Globus pallidus (tissue), 1 donor: ENCODE data around the gene HSPA12A.
"Not testable (repeated sequence)": the region's sequence is repeated elsewhere in the genome, so short reads cannot be mapped to it uniquely, and the experiment has no call there.

Experiments used
- DNase-seq: peaks from one replicate; pipeline ENCODE4 v3.0.0-alpha.2; 2015; ENCODE audit warnings: low spot score

HSPA12A gene

DNA sequence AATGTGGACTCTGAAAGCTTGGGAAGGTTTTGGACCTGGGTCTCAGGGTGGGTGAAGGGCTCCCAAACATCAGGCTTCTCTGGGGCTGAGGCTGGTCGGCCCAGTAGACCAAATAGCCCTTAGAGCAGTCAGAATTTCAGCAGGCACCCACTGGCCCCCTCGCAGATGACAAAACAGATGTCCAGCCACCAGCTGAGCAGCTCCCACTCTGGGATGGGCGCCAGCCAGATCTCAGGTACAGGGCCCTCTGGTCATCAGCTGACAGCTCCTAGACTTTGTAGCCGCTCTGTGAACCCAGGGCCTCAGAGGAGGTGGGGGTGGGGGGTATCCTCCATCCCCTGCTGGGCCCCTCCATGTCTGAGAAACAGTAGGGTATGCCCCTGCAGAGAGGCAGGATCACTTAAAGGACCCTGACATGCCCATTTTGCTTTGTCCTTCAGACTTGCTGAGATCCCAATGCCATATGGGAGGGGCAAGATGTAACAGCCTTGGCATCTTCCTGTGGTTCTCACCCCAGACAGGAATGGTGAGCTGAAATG lies 26.5 kb downstream of the HSPA12A start:
- no peak for DNase-seq

DNA sequence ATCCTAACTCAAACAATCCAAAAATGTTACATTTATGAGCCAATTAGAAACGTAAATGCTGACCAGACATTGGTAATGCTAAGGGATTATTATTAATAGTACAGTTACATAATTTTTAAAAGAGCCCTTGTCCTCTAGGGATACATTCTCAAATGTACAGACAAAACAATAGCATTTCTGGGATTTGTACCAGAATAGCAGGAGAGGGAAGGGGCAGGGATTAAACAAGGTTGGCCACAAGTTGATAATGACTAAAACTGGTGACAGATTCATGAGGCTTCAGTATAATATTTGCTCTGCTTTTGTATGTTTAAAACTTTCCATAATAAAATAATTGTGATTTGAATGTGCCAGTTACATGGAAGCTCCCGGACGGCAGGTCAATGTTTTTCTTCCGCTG lies 27.0 kb downstream of the HSPA12A start:
- DNase-seq = no peak

DNA sequence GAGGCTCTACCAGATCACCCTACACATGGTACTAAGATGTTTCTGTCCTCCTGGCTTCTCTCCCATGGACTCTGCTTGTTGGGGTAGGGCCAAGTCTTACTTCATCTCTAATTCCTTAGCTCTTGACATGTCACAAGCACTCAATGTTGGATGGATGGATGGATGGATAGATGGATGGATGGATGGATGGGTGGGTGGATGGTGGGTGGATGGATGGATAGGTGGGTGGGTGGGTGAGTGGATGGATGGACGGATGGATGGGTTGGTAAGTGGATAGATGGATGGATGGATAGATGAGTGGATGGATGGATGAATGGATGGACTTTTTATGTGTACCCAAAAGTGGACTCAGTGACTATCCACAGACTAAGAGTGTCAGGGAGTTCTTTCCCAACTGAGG lies 28.5 kb downstream of the HSPA12A start:
- no peak for DNase-seq

DNA sequence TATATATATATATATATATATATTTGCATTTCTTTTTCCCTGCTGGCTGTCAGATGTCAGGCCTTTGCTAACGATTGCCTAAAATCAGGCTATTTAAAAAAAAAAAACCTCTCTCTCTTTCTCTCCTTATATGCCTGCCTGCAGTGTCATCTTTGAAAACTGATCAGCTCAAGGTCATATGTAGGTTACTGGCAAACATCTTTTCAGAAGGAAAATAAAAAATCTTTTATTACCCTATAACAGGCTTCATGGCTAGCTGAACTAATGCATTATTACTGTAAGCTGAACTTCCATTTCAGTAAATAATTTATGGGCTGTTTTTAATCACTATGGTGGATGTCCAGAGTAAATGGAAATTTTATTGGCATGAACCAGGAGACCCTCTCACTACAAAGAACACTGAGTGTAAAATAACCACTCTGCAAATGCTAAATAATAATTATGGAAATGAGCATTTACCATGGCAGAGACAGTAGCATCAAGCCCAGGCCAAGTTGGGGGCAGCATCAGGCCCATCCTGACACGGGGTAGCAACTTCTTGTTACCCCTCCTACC lies 29.3 kb downstream of the HSPA12A start:
- no peak for DNase-seq

DNA sequence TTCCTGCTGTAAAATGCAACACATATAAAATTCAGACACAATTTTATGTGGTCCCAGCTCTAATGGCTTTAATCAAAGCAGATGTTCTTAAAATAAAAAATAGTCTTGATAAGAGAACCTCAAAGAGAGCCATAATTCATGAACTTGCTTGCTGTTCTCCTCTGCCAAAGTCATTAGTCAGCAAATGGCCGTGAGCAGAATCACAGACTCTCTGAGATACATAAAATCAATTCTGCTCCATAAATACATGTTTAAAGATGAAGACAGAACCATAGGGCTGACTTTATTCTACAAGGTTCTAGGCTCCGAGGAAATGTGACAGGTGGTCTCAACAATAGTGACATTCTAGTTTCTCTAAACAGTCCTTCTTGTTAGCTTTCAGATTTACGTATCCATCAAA lies 29.8 kb downstream of the HSPA12A start:
- no peak for DNase-seq

GRCh38 chr10:116711803-116712202 lies 30.6 kb downstream of the HSPA12A start:
- not testable (repeated sequence) for DNase-seq

- DNase-seq = no peak
These were observed 32.3 kb downstream of the HSPA12A start for GRCh38 chr10:116710076-116710475.

DNA sequence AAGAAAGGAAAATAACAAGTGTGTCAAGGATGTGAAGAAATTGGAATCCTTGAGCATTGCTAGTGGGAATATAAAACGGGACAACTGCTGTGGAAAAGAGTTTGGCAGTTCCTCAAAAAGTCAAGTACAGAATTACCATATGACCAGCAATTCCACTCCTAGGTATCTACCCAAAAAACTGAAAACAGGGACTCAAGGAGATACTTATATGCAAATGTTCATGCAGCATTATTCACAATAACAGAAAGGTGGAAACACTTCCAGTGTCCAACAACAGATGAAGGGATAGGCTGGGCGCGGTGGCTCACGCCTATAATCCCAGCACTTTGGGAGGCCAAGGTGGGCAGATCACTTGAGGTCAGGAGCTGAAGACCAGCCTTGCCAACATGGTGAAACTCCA lies 33.5 kb downstream of the HSPA12A start:
- no peak for DNase-seq

- DNase-seq = no peak
These were observed 34.0 kb downstream of the HSPA12A start for GRCh38 chr10:116708391-116708821.

DNA sequence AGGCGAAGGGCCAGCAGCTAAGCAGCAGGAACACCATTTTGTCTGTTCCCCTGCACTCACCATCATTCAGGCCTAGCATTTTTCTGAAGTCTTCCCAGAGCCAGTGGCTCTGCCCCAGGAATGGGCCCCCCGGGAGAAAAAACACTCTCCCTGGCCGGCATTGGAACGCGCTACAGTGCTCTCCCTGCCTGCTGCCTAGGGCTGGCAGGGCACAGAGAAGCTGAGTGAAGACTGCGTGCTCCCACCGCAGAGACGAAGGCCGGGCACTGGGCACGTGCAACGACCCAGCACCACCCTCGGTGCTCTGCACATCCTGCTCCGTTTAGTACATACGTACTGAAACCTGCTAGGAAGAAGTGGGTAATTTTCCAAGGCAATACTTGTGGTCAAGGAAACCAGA lies 34.4 kb downstream of the HSPA12A start:
- no peak for DNase-seq

DNA sequence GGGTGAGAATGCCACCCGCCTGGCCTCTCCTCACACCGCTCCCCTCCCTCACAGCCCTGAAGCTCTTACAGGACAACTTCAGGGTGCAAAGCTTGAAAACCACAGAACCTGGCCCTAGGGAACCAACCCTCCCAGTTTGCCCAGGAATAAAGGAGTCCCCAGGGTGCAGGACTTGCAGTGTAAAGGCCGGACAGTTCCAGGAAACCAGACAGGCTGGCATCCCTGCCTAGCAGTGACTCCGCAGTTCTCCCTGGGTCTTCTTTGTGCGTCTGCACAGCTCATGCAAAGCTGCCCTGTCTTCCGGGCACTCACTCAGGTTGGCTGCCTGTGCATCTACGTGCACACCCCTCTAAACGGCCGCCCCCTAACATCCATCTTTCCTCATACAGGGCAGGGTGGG lies 36.1 kb downstream of the HSPA12A start:
- DNase-seq = no peak

- no peak for DNase-seq
These were observed 36.9 kb downstream of the HSPA12A start for GRCh38 chr10:116705498-116705897.

- no peak for DNase-seq
These were observed 37.4 kb downstream of the HSPA12A start for GRCh38 chr10:116704926-116705325.

GRCh38 chr10:116702165-116702564 lies 40.2 kb downstream of the HSPA12A start:
- DNase-seq = no peak

- DNase-seq = no peak
These were observed 42.8 kb downstream of the HSPA12A start for GRCh38 chr10:116699471-116700150.

- DNase-seq = no peak
These were observed 43.3 kb downstream of the HSPA12A start for GRCh38 chr10:116699049-116699448.

DNA sequence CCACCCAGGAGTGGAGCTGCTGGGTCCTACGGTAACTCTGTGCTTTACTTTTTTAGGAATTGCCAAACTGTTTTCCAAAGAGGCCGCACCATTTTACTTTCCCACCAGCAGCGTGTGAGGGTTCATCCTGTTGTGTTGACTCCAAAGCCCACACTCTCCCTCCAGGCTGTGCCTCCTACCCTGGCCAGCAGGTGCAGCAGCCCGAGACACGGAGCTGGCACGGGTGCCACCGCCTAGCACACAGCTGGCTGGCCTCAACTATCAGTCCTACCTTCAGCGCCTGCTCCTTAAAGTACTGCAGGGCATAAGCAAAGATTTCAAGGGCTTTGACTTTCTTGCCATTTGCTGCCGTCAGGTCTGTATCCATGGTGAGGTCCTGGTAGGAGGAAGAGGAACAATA lies 44.0 kb downstream of the HSPA12A start:
- no peak for DNase-seq

DNA sequence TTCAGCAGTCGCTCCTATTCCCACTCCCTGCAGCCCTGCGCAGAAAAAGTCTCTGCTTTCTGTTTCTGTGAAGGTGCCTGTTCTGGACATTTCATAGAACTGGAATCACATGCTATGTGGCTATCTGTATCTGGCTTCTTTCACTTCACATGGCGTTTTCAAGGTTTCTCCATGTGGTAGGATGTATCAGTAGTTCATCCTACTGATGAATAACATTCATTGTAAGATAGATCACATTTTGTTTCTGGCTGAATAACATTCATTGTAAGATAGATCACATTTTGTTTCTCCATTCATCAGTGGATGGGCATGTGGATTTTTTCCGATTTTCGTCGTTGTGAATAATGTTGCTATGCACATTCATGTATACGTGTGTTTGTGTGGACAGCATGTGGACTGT lies 44.5 kb downstream of the HSPA12A start:
- DNase-seq = peak; percentile 31

DNA sequence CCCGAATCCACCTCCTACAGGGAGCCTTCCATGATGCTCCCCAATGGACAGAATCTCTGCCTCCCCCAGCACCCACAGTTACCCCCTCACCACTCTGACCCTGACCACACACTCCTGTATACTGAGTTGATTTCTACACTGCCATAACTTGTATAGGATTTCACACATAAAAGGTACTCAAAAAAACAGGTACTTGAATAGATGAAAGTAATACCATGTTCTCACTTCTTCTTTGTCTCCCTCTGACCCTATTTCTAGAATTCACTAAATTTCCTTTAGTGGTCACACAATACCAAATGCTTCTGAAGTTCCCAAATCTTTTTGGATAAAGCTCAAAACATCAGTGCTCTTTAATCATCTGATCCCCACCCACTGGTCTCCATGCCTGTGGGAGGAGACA lies 45.4 kb downstream of the HSPA12A start:
- DNase-seq = no peak

GRCh38 chr10:116694927-116695268 lies 47.5 kb downstream of the HSPA12A start:
- DNase-seq = no peak

DNA sequence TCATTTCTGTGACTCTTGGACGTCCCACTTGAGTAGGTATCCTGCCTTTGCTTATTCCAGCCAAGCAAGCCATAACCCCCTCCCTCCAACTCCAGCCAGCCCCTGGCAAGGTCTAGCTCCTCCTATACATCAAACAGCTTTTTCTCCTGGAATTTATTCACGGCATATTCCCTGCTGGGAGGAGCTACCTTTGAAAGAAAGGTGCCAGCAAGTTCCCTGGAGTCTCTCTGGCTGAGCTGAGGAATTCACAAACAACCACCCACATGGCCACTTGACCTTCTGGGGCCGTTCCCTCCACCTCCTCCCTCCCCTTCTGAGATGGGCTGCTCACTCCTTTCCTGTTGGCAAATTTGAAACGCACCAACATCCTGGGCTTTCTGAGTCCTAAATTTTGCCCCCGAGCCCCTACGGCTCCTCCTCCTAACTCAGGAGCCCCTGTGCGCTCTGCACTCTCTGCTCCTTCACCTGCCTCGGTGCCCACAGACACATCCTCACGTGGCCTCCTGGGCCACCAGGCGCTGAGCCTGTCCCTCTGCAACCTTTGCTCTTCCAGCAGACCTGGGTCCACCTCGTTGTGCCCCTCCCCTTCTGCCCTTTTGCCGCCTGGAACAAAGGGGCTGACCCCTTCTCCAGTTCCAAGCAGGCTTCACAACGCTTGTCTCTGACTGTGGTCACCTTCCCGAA lies 48.0 kb downstream of the HSPA12A start:
- no peak for DNase-seq

GRCh38 chr10:116692225-116692624 lies 50.1 kb downstream of the HSPA12A start:
- no peak for DNase-seq

DNA sequence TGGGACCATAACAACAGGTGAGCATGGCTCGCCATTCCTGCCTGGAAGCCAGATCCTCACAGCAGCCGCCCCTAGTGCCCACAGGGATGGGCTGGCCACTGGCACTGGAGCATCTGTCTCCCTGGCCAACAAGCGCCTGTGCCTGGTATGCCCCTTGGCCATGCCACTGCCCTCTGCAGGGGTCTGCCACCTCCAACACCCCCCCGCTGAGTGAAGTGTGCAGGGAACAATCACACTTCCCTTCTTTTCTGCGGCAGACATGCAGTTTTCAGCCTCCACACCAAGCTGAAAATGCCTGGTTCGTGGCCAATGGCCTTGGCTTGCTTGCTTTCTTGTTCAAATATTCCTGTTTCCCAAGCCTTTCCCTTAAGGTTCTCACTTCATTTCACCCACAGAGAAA lies 50.7 kb downstream of the HSPA12A start:
- DNase-seq = no peak
